DMS 273 (cell line): ENCODE data around the gene CARMIL1.

Experiments used
- DNase-seq: peaks from one replicate; lab custom pipeline; 2025; ENCODE audit not compliant: unreplicated experiment; lab: John Stamatoyannopoulos, UW

Gene CARMIL1

GRCh38 chr6:25278914-25279747 lies at the start of gene CARMIL1:
Gene CARMIL1, plus strand, starts transcription at chr6:25279374. Its CDS starts 422 bp downstream, at chr6:25279796.
- DNase-seq, result peak; percentile 97

- DNase-seq, result no peak
These were observed 49.4 kb upstream of the CARMIL1 start for GRCh38 chr6:25229671-25230321.

- DNase-seq, result peak; percentile 80
These were observed 46.7 kb upstream of the CARMIL1 start for GRCh38 chr6:25232479-25232878.

GRCh38 chr6:25233226-25233625 lies 45.9 kb upstream of the CARMIL1 start:
- DNase-seq, result no peak

- no peak for DNase-seq
These were observed 41.6 kb upstream of the CARMIL1 start for GRCh38 chr6:25237579-25237978.

- no peak for DNase-seq
These were observed 40.1 kb upstream of the CARMIL1 start for GRCh38 chr6:25239059-25239458.

GRCh38 chr6:25239498-25239897 lies 39.7 kb upstream of the CARMIL1 start:
- DNase-seq, result no peak

GRCh38 chr6:25242567-25242966 lies 36.6 kb upstream of the CARMIL1 start:
- no peak for DNase-seq

- DNase-seq, result no peak
These were observed 34.3 kb upstream of the CARMIL1 start for GRCh38 chr6:25244865-25245264.

- no peak for DNase-seq
These were observed 31.1 kb upstream of the CARMIL1 start for GRCh38 chr6:25248123-25248522.

- no peak for DNase-seq
These were observed 30.0 kb upstream of the CARMIL1 start for GRCh38 chr6:25249133-25249532.

GRCh38 chr6:25250878-25251277 lies 28.3 kb upstream of the CARMIL1 start:
- peak; percentile 35 for DNase-seq

- DNase-seq, result no peak
These were observed 27.7 kb upstream of the CARMIL1 start for GRCh38 chr6:25251426-25251825.

- DNase-seq, result peak; percentile 27
These were observed 25.8 kb upstream of the CARMIL1 start for GRCh38 chr6:25253351-25253750.

GRCh38 chr6:25254671-25255070 lies 24.5 kb upstream of the CARMIL1 start:
- DNase-seq, result no peak

GRCh38 chr6:25257686-25258348 lies 21.4 kb upstream of the CARMIL1 start:
- DNase-seq, result no peak

- DNase-seq, result no peak
These were observed 19.4 kb upstream of the CARMIL1 start for GRCh38 chr6:25259756-25260155.

GRCh38 chr6:25263657-25264056 lies 15.5 kb upstream of the CARMIL1 start:
- DNase-seq, result no peak

GRCh38 chr6:25266456-25267100 lies 12.6 kb upstream of the CARMIL1 start:
- no peak for DNase-seq

- no peak for DNase-seq
These were observed 11.5 kb upstream of the CARMIL1 start for GRCh38 chr6:25267662-25268061.

GRCh38 chr6:25270559-25270958 lies 8.6 kb upstream of the CARMIL1 start:
- no peak for DNase-seq
